Natural killer cell treated with Interleukin-12 subunit alpha and Interleukin-12 subunit beta and Interleukin-15 and Interleukin-18, amount 100 ng/mL, for 72 hours (primary cell): Measurements from ENCODE around the gene CCDC93. TPM values are rescaled to one million over a fixed set of nuclear protein-coding genes. Genes with fewer than 3 reads are reported as not detected.

Experiments used
- ATAC-seq, 2 donors: fragments of 150-1000 bp; cut with Tn5 transposase in 1 of 2; sonication (Bioruptor Pico), chemical (Tn5 transposase) in 1 of 2; 2 replicates each; pipeline ENCODE4 v1.10.0; 2021
- DNase-seq: peaks from one replicate; pipeline ENCODE4 v3.0.0; 2022; ENCODE audit warnings: low spot score
- H3K27ac Mint-ChIP-seq, 2 donors: 1 replicate in 1 of 2; 2 replicates in 1 of 2; pipeline ENCODE4 v1.8.0; 2022; ENCODE audit warnings: mixed read lengths in 2 of 2, mild to moderate bottlenecking in 1 of 2, moderate library complexity in 1 of 2
- H3K27me3 Mint-ChIP-seq, 2 donors: 1 replicate in 1 of 2; 2 replicates in 1 of 2; pipeline ENCODE4 v1.8.0; 2022; ENCODE audit warnings: mixed read lengths in 2 of 2
- H3K36me3 Mint-ChIP-seq: one replicate; pipeline ENCODE4 v1.8.0; 2022; ENCODE audit warnings: mixed read lengths
- H3K4me1 Mint-ChIP-seq, 2 donors: 1 replicate in 1 of 2; 2 replicates in 1 of 2; pipeline ENCODE4 v1.8.0; 2022; ENCODE audit warnings: low read depth in 2 of 2, mixed read lengths in 2 of 2, mild to moderate bottlenecking in 1 of 2
- H3K4me3 Mint-ChIP-seq: one replicate; pipeline ENCODE4 v1.8.0; 2022; ENCODE audit warnings: mixed read lengths
- H3K9me3 Mint-ChIP-seq: 2 replicates; pipeline ENCODE4 v1.8.0; 2022; ENCODE audit warnings: mixed read lengths
- total RNA-seq, 2 donors: library from RNA; stranded (reverse); gene quantifications; one replicate each; pipeline ENCODE4 v1.2.3, GENCODE V29; 2022

CCDC93 gene
- total RNA-seq, 2 donors from 2014 or later = 33.5 to 59.9 TPM

DNA sequence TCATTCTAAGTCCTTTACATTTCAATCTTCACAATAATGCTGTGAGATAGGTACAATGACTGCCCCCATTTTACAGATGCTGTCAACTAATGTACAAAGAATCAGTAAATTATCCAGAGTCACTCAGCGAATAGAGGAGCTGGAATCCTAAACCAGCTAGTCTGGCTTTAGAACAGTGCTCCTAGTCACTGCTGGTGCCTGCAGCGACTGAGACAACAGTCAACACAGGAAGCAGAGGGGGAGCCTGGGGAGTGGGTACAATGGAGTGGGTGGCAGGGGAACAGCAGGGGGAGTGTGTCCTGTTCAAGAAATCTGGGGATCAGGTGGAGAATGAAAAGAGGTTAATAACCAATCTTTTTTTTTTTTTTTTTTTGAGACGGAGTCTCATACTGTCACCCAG, 37.3 kb downstream of the CCDC93 start:
- Mint-ChIP-seq H3K27me3 (no peaks in the 10 kb centered on the region), H3K27ac (no peak overlapping the region), H3K4me1 (peaks cover 10 to 12% of the 10 kb centered on the region in 2 donors), H3K36me3 (peaks cover 24% of the 10 kb centered on the region), H3K9me3 (no peaks in the 10 kb centered on the region), H3K4me3 (no peak overlapping the region)
- no peak for ATAC-seq
- DNase-seq = no peak

DNA sequence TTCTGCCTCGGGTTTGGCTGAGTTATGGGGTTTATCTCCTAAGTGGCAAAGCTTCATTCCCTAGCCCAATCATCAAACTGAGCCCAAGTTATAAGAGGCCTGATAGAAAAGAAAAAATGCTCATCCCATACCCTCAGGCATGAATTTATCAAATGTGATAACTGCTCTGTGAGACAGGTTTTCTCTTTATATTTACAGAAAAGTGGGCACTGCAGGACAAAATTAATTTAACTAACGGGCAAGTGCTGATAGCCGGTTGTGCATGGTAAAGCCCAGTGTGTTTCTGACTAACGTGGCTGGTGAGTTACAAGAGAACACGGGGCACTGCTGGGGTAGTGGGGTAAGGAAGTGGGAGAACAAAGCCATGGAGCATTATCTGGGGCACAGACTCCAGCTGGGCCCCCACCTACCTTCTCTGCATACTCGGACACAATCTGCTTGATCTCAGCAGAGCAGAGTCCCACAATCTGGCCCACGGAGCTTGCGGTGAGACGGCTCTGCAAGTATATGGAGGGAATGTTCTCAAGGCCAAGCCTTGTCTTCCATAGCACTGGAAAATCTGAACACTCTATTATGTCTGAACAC, 40.3 kb downstream of the CCDC93 start:
- peaks cover 0 to 3% of the 10 kb centered on the region in 2 donors for H3K4me1 Mint-ChIP-seq
- no peaks in the 10 kb centered on the region for H3K27me3 Mint-ChIP-seq
- H3K4me3 Mint-ChIP-seq = no peak overlapping the region
- DNase-seq (no peak), ATAC-seq (no peak)
- no peak overlapping the region for H3K27ac Mint-ChIP-seq
- H3K9me3 Mint-ChIP-seq = no peaks in the 10 kb centered on the region
- H3K36me3 Mint-ChIP-seq = peaks cover 21% of the 10 kb centered on the region

DNA sequence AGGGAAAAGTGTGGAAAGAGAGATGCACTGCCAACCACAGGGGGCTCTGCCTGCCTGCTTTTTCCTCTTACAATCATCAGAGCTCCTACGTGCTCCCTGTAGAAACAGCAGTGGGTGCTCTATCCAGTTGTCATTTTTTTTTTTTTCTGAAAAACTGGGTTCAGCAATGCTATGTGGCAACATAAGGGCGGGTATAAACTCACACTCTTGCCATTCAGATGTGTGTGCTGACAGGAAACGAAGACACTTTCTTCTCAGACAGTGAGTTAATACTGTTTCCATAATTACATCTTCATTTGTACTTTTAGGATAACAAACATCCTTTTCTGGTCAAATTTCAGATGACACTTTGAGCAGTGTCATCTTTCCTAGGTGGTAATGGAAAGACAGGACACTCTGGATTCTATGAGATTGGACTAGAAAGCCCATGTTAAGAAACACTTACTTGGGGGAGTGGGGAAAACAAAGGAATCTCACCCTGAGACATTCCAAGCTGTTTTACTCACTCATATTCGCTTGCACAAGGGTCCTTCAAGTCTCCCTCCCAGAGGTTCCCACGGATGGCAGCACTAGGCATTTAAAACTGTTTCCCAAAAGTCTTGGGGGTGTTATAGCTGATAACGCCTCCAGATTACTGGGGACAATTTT, 41.3 kb downstream of the CCDC93 start:
- Mint-ChIP-seq H3K4me1 (peaks cover 0 to 3% of the 10 kb centered on the region in 2 donors), H3K9me3 (no peaks in the 10 kb centered on the region), H3K4me3 (no peak overlapping the region), H3K27me3 (no peaks in the 10 kb centered on the region), H3K27ac (peak overlapping the region in 1 of 2 donors; percentile 53), H3K36me3 (peaks cover 25% of the 10 kb centered on the region)
- ATAC-seq = no peak
- DNase-seq = no peak

DNA sequence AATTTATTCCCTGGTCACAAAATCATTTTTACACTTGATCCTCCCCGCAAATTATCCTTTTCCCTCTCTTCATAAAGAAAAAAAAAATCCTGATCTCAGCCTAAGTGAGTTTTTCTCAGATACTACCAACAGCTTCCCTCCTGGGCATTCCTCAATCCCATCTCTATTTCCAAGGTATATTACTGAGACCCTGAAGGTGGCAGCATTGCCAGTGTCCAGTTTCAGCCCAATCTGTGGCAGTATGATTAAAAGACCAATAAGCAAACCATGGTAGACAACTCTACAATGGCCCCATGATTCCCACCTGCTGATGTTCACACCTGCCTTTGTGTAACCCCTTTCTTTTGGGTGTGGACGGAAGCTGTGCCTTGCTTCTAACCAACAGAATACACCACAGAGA, 45.1 kb downstream of the CCDC93 start:
- ATAC-seq (no peak), DNase-seq (no peak)
- no peak overlapping the region for H3K4me3 Mint-ChIP-seq
- H3K27ac Mint-ChIP-seq = no peak overlapping the region
- no peaks in the 10 kb centered on the region for H3K9me3 Mint-ChIP-seq
- no peaks in the 10 kb centered on the region for H3K27me3 Mint-ChIP-seq
- H3K36me3 Mint-ChIP-seq = peaks cover 25% of the 10 kb centered on the region
- peaks cover 0 to 3% of the 10 kb centered on the region in 2 donors for H3K4me1 Mint-ChIP-seq

DNA sequence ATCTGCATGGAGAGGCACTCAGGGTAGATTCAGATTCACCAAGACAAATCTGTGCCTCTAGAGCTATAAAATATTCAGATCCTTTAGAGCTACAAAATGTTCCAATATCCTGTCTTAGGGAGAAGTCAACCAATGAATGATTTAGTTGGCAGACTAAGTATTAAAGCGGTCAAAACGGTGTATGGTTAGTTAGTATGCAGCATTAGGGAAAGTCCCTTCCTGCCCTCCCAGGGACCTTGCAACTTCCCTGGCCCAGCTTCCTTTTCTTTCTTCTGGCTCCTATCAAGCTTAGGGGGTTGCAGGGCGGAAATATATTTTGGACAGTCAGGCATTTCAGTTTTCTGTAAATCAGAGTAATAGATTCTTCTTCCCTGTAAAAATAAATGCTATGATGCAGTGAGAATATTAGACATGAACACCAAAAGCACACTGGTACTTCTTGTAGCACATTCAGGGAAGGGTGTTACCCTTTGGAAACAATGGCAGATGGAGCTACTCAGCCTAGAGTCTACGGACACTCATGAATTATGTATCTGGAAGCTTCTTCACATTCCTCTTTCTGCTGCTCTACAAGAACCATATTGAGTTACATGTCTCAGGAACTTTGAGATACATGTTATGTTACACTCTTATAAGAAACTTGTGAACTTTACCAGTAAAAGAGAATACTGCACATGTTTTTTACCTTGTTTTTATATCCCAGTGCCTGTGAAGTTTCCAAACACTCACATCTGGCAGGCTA, 45.7 kb downstream of the CCDC93 start:
- Mint-ChIP-seq H3K27me3 (no peaks in the 10 kb centered on the region), H3K4me3 (no peak overlapping the region), H3K27ac (no peak overlapping the region), H3K9me3 (no peaks in the 10 kb centered on the region), H3K36me3 (peaks cover 25% of the 10 kb centered on the region), H3K4me1 (peaks cover 2 to 6% of the 10 kb centered on the region in 2 donors)
- ATAC-seq (no peak), DNase-seq (no peak)

DNA sequence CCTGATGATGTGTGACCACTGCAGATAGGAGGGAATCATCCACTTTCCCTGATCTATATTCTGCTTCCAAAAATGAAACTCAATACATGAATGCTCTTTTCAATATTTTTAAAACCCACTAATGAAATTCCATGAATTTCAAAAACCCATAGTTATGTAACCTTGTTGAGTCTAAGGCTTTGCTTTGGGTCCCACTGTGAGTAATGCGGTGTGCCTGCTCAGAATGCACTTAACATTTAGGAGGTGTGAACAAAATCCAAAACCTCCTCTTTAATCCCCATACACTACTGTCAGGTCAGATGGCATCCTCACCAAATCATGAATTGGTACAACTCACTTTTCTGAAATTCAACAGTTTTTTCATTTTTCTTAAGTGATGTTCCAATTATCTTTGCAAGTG, 50.4 kb downstream of the CCDC93 start:
- DNase-seq = no peak
- Mint-ChIP-seq H3K27me3 (no peaks in the 10 kb centered on the region), H3K27ac (no peak overlapping the region), H3K36me3 (peaks cover 19% of the 10 kb centered on the region), H3K4me1 (peaks cover 2 to 6% of the 10 kb centered on the region in 2 donors), H3K4me3 (no peak overlapping the region), H3K9me3 (no peaks in the 10 kb centered on the region)
- ATAC-seq = no peak

DNA sequence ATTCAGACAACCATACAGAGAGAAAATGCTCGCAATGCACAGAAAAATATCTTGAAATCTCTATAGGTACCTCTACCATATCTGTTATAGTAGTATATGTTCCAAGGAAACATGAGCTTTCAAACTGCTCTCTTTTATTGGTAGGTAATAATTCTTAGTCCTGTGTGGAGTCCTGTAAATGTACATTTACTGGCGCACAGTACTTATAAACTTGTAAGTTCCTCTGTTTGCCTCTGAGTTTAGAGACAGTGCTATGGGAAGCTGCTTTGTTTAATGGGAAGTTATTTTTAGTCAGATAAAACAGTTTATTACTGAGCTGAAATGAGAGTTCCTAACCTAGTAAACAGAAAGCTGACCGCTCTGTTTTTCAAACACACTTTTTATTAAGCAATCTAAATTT, 52.7 kb downstream of the CCDC93 start:
- Mint-ChIP-seq H3K4me3 (no peak overlapping the region), H3K27ac (no peak overlapping the region), H3K36me3 (peaks cover 31% of the 10 kb centered on the region), H3K27me3 (no peaks in the 10 kb centered on the region), H3K9me3 (no peaks in the 10 kb centered on the region), H3K4me1 (peaks cover 6 to 10% of the 10 kb centered on the region in 2 donors)
- ATAC-seq (no peak), DNase-seq (no peak)

DNA sequence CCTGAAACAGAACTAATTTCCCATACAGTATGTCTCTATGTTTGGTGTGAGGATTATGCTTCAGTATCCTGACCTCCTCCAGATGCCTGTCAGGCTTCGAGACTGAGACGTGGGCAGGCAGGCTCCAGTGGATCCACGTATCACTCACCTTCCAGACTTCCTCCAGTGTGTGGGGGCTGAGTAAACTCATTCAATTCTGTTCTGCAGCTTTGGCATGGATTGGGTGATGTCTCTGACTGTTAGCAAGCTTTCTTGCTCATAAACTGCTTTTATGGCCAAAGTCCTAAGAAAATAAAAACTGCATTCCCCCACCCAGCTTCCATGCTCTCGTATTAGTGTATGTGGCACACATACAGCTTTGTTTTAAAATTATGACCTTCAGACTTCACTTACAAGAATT, 53.6 kb downstream of the CCDC93 start:
- no peak overlapping the region for H3K4me3 Mint-ChIP-seq
- H3K9me3 Mint-ChIP-seq = no peaks in the 10 kb centered on the region
- peaks cover 6 to 11% of the 10 kb centered on the region in 2 donors for H3K4me1 Mint-ChIP-seq
- DNase-seq (no peak), ATAC-seq (no peak)
- peaks cover 31% of the 10 kb centered on the region for H3K36me3 Mint-ChIP-seq
- no peaks in the 10 kb centered on the region for H3K27me3 Mint-ChIP-seq
- no peak overlapping the region for H3K27ac Mint-ChIP-seq

DNA sequence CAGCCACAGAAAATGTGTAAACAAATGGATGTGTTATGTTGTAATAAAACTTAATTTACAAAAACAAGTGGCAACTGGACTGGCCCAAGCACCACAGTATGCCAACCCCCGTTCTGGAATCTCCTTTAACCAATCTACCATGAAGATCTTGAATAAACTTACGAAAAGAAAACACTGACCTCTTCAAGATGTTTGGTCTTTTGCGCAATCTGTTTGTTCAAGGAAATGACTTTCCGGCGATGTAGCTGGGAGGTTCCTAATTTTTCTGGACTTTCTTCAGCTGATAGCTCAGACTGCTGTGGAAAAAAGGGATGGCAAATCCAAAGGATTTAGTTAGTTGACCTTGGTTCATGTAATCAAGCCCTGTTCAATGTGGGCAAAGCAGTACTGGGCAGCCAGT, 55.7 kb downstream of the CCDC93 start:
- Mint-ChIP-seq H3K27ac (no peak overlapping the region), H3K27me3 (no peaks in the 10 kb centered on the region), H3K36me3 (peaks cover 30% of the 10 kb centered on the region), H3K9me3 (no peaks in the 10 kb centered on the region), H3K4me1 (peaks cover 4 to 9% of the 10 kb centered on the region in 2 donors), H3K4me3 (no peak overlapping the region)
- DNase-seq = no peak
- no peak for ATAC-seq

DNA sequence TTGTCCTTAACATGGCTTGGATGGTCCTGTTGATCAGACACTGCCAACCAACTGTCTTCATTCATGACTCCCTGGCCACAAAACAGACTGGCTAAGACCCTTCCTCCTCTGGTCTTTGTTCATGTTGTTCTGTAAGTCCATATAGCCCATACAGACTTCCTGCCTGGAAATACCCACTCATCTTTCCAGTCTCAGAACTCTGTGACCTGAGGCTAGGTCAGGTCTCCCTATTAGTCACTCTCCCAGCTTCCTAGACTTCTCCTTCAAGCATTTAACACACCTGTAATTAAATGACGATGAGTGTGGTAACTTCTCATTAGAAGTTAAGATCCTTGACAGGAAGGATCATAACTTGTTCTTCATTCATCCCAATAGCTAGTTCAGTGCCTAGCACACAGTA, 56.3 kb downstream of the CCDC93 start:
- no peak for ATAC-seq
- no peak overlapping the region for H3K4me3 Mint-ChIP-seq
- H3K4me1 Mint-ChIP-seq = peaks cover 0 to 9% of the 10 kb centered on the region in 2 donors
- H3K27me3 Mint-ChIP-seq = no peaks in the 10 kb centered on the region
- no peaks in the 10 kb centered on the region for H3K9me3 Mint-ChIP-seq
- H3K27ac Mint-ChIP-seq = peak overlapping the region in 1 of 2 donors; percentile 24
- peaks cover 30% of the 10 kb centered on the region for H3K36me3 Mint-ChIP-seq
- DNase-seq = no peak

DNA sequence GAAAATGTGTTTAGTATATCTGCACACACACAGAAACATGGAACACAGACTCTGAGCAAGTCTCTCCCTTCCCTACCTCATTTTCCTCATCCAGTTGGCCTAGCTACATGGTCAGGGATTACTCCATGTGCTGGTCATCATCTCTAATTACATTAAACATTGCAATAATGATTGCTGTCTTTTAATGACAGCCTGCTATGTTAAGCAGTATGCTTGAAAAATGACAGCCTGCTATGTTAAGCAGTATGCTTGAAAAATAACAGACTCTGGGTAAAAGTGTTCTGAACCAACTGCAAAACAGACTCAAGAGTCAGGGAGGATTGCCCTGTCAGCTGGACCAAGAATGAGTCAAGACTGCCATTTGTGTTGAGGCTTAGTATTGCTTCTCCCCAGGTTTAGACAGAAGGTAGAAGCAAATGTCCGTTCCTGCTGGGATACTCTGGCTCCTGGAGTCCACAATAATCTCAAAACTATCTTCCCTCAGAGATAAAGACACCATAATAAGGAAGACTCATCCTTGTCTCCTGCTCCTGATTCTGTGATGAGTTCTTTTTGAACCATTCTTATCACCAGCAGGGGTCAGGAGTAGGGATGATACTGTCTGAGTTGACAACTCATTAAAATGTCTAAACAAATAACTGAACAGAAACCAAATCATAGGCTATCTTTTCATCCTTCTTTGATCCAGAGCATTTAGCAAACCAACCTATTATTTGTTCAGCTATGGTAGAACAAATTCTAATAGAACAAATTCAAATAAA, 57.7 kb downstream of the CCDC93 start:
- H3K27ac Mint-ChIP-seq = no peak overlapping the region
- H3K27me3 Mint-ChIP-seq = no peaks in the 10 kb centered on the region
- no peaks in the 10 kb centered on the region for H3K9me3 Mint-ChIP-seq
- peaks cover 26% of the 10 kb centered on the region for H3K36me3 Mint-ChIP-seq
- ATAC-seq = no peak
- H3K4me3 Mint-ChIP-seq = no peak overlapping the region
- no peak for DNase-seq
- peaks cover 0 to 9% of the 10 kb centered on the region in 2 donors for H3K4me1 Mint-ChIP-seq

DNA sequence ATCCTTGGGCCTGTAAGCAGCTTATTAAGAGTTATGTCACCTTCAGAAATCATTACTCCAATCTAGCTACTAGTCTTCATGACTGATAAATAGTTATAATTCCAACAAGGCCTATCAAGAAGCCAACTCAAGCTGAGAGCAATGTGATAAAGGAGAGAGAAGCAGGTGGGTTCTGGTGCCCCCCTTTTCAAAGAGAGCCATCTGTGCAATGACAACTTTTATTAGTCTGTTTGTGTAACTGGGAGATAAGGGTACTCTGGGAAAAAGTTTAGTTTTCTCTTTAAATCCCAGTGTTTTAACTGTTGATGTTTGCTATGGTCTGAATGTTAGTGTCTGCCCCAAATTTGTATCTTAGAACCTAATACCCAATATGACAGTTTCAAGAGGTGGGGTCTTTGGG, 60.6 kb downstream of the CCDC93 start:
- DNase-seq (no peak), ATAC-seq (no peak)
- H3K27ac Mint-ChIP-seq = no peak overlapping the region
- peaks cover 0 to 9% of the 10 kb centered on the region in 2 donors for H3K4me1 Mint-ChIP-seq
- H3K4me3 Mint-ChIP-seq = no peak overlapping the region
- H3K27me3 Mint-ChIP-seq = no peaks in the 10 kb centered on the region
- peaks cover 23% of the 10 kb centered on the region for H3K36me3 Mint-ChIP-seq
- H3K9me3 Mint-ChIP-seq = no peaks in the 10 kb centered on the region

DNA sequence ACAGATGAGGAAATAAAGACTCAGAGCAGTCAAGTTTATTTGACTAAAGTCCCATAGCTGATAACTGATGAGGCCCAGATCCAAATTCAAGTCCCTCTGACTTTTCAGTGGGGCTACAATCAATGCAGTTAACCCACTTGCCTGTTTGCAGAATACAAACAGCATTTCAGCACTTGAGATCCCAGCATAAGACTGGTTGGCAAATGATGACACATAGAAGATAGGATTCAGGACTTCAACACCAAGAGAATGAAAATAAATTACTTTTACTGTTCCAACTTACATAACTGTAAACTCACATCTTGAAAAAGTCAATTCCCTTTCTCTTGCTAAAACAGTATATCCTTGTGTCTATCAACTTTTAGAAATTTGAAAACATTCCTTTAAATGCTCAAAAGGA, 61.2 kb downstream of the CCDC93 start:
- peaks cover 0 to 9% of the 10 kb centered on the region in 2 donors for H3K4me1 Mint-ChIP-seq
- ATAC-seq (no peak), DNase-seq (no peak)
- no peaks in the 10 kb centered on the region for H3K27me3 Mint-ChIP-seq
- H3K9me3 Mint-ChIP-seq = no peaks in the 10 kb centered on the region
- H3K27ac Mint-ChIP-seq = no peak overlapping the region
- H3K4me3 Mint-ChIP-seq = no peak overlapping the region
- peaks cover 22% of the 10 kb centered on the region for H3K36me3 Mint-ChIP-seq

DNA sequence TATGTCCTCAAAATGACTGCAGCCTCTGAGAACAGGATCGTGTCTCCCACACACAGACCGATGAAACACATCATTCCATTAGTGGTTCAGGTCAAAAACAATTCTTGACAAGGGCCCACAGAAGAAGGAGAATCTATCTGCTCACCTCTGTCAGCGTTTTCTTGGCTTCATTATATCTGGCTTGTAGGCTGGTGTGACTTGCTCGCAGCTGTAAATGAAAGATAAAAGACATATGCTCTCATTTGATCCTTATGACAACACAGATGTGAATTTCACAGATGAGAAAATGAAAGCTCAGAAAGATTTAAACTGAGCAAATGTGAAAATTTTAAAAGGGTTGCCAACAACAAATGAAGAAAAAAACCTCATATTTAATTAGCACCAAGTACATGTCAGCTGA, 61.6 kb downstream of the CCDC93 start:
- Mint-ChIP-seq H3K27me3 (no peaks in the 10 kb centered on the region), H3K4me3 (no peak overlapping the region), H3K36me3 (peaks cover 20% of the 10 kb centered on the region), H3K27ac (no peak overlapping the region), H3K9me3 (no peaks in the 10 kb centered on the region), H3K4me1 (peaks cover 0 to 5% of the 10 kb centered on the region in 2 donors)
- no peak for ATAC-seq
- no peak for DNase-seq
